Liver (tissue), 3 donors: ENCODE results near the gene CHRNA9.

Experiments used
- CTCF ChIP-seq: fragments of 150-350 bp; IDR thresholded peaks from 2 replicates; pipeline ENCODE4 v1.5.1; 2017; ENCODE audit warnings: improper control_type of control experiment, low read depth, low read length; ENCODE audit not compliant: missing input control
- EGR1 ChIP-seq, 2 donors: IDR thresholded peaks; 2 replicates each; pipeline ENCODE4 v1.6.1; 2016 to 2018; ENCODE audit warnings: antibody characterized with exemption in 2 of 2, low read depth in 2 of 2
- GABPA ChIP-seq, 2 donors: IDR thresholded peaks in 1 of 2; conservative IDR thresholded peaks in 1 of 2; 2 replicates each; pipeline ENCODE4 v1.6.1; 2016; ENCODE audit warnings: antibody characterized with exemption in 2 of 2, mild to moderate bottlenecking in 1 of 2, moderate library complexity in 1 of 2
- TF ChIP-seq, protein P1 (sequence below): IDR thresholded peaks from 2 replicates; pipeline ENCODE4 v1.6.1; 2016; ENCODE audit warnings: antibody characterized with exemption
- donor health status: healthy.
- donor health status: healthy.

- TF ChIP-seq GABPA (IDR thresholded peaks at IDR 0.05 in 1 of 2, conservative IDR thresholded peaks at IDR 0.05 in 1 of 2): no peak
- TF ChIP-seq CTCF: no peak
- TF ChIP-seq, protein P1, sequence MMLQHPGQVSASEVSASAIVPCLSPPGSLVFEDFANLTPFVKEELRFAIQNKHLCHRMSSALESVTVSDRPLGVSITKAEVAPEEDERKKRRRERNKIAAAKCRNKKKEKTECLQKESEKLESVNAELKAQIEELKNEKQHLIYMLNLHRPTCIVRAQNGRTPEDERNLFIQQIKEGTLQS: no peak
- TF ChIP-seq EGR1 (IDR thresholded peaks at IDR 0.05; ENCODE audit: low read depth in 2 of 2): no peak
Measured at GRCh38 chr4:40357738-40358137, 22.6 kb downstream of the CHRNA9 start.
